Activated CD8-positive, alpha-beta T cell treated with anti-CD3 and anti-CD28 coated beads for 36 hours (primary cell): ENCODE measurements around the gene BICC1. TPM values are rescaled to one million over a fixed set of nuclear protein-coding genes. Genes with fewer than 3 reads are reported as not detected.

Experiments
- ATAC-seq: fragments of 200-7000 bp; cut with Tn5 transposase; one replicate; pipeline ENCODE4 v1.10.0; 2021; ENCODE audit warnings: mild to moderate bottlenecking, moderate library complexity
- CTCF ChIA-PET: fragments of 350-600 bp; sonication (Branson Sonifier 250); formaldehyde crosslinking; loops from one replicate; lab custom pipeline; 2021; ENCODE audit warnings: antibody characterized with exemption; lab: Charles Lee
- POLR2A ChIA-PET: fragments of 350-600 bp; sonication (Branson Sonifier 250); formaldehyde crosslinking; loops from one replicate; lab custom pipeline; 2021; ENCODE audit warnings: antibody characterized with exemption; lab: Charles Lee
- DNase-seq: peaks from one replicate; pipeline ENCODE4 v3.0.0-alpha.2; 2020
- H3K27ac Mint-ChIP-seq: one replicate; pipeline ENCODE4 v1.8.0; 2021; ENCODE audit warnings: mild to moderate bottlenecking, mixed read lengths
- H3K27me3 Mint-ChIP-seq: one replicate; pipeline ENCODE4 v1.8.0; 2021; ENCODE audit warnings: mixed read lengths
- H3K36me3 Mint-ChIP-seq: one replicate; pipeline ENCODE4 v1.8.0; 2021; ENCODE audit warnings: low read depth, mixed read lengths
- H3K4me1 Mint-ChIP-seq: one replicate; pipeline ENCODE4 v1.8.0; 2021; ENCODE audit warnings: low read depth, mixed read lengths
- H3K4me3 Mint-ChIP-seq: one replicate; pipeline ENCODE4 v1.8.0; 2021; ENCODE audit warnings: mild to moderate bottlenecking, moderate library complexity, mixed read lengths
- H3K9me3 Mint-ChIP-seq: one replicate; pipeline ENCODE4 v1.8.0; 2021; ENCODE audit warnings: mixed read lengths
- intact Hi-C: fragments of 100-400 bp; cut with micrococcal nuclease; formaldehyde crosslinking; loops from one replicate; pipeline ENCODE4 v1.10.0; 2022
- total RNA-seq, 2 experiments: library from RNA; stranded (reverse); gene quantifications; one replicate each; pipeline ENCODE4 v1.2.3, GENCODE V29; 2021
- TF ChIP-seq, protein P1 (sequence below): fragments of 200-600 bp; IDR thresholded peaks from one replicate; pipeline ENCODE4 v1.8.0; 2022; ENCODE audit warnings: antibody characterized with exemption, mild to moderate bottlenecking

The BICC1 gene
- total RNA-seq, 2 experiments from 2014 or later, result not detected

DNA sequence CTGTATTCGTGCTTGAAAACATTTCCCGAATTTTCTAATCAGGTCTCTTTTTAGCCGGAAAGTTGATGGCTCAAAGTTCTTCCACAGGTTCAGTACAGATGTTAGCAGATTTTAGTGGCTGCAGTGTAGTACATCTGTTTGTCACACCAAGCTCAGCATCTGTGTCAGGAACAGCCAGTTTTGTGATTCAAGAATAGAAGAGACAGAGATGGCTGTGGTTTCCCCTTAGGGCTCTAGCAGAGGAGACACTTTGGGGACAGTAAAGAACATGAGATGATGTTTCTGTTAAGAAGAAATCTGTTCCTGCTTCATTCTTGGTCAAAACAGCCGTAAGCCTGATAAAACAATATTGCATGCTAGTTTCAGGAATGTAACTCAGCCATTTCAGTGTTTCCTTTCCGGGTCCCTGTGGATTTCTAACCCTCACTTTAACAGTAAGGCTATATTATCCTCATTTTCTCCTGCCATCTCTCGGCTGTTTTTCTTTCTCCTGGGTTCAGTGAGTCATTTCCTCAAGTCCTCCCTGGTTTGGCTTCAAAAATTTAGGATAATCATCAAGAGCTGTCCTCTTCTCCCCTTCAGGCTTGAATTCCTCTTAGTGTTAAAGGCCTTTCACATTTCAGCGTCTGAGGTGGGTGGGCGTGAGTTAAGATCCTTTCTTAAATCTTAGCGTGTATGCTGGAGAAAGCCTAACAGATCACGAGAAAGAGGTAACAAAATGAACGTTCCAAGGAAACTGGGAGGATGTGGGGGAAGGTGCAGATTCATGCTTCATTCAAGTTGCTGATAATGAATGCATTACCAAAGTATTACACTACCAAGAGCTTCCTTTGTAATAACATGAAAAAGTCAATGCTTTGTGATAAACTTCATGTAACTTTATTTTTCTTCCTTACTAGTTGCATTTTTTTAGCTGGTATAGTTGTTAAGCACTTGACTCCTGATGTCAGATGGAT lies 37.1 kb upstream of the BICC1 start:
- peaks cover 9% of the 10 kb centered on the region for H3K27me3 Mint-ChIP-seq
- no peaks in the 10 kb centered on the region for H3K36me3 Mint-ChIP-seq
- H3K4me3 Mint-ChIP-seq, result no peak overlapping the region
- TF ChIP-seq, protein P1, sequence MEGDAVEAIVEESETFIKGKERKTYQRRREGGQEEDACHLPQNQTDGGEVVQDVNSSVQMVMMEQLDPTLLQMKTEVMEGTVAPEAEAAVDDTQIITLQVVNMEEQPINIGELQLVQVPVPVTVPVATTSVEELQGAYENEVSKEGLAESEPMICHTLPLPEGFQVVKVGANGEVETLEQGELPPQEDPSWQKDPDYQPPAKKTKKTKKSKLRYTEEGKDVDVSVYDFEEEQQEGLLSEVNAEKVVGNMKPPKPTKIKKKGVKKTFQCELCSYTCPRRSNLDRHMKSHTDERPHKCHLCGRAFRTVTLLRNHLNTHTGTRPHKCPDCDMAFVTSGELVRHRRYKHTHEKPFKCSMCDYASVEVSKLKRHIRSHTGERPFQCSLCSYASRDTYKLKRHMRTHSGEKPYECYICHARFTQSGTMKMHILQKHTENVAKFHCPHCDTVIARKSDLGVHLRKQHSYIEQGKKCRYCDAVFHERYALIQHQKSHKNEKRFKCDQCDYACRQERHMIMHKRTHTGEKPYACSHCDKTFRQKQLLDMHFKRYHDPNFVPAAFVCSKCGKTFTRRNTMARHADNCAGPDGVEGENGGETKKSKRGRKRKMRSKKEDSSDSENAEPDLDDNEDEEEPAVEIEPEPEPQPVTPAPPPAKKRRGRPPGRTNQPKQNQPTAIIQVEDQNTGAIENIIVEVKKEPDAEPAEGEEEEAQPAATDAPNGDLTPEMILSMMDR, result no peak
- ATAC-seq, result no peak
- no peak overlapping the region for H3K27ac Mint-ChIP-seq
- POLR2A ChIA-PET, result no interaction called here
- peaks cover 2% of the 10 kb centered on the region for H3K4me1 Mint-ChIP-seq
- CTCF ChIA-PET, result no interaction called here
- intact Hi-C loops, result no loop called here
- DNase-seq, result no peak
- H3K9me3 Mint-ChIP-seq, result no peaks in the 10 kb centered on the region

DNA sequence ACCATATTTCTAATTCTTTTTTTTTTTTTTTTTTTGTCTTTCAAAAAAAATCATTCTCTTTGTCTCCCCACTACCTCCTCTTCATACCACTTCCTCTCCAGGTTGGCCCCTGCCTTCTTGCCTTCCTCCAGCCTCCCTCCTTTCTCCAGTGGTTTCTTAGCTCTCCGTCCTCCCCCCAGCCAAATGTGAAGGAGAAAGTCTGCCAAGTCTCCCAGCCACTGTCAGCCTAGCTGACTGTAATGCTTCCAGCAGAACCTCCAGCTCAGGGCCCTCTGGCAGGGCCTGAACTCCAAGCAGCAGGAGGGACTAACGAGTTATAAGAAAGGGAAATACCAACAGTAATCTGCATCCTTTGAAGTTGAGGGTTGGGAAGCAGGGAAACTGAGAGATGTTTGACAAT lies 35.5 kb upstream of the BICC1 start:
- TF ChIP-seq, protein P1, result no peak
- H3K36me3 Mint-ChIP-seq, result no peaks in the 10 kb centered on the region
- DNase-seq, result no peak
- no peaks in the 10 kb centered on the region for H3K9me3 Mint-ChIP-seq
- intact Hi-C loops, result no loop called here
- no peak for ATAC-seq
- H3K27ac Mint-ChIP-seq, result no peak overlapping the region
- CTCF ChIA-PET, result no interaction called here
- H3K4me3 Mint-ChIP-seq, result no peak overlapping the region
- peaks cover 2% of the 10 kb centered on the region for H3K4me1 Mint-ChIP-seq
- peaks cover 5% of the 10 kb centered on the region for H3K27me3 Mint-ChIP-seq
- POLR2A ChIA-PET, result interaction anchor here (0.9 kb wide), 1 partner anchor 409 kb away, joined by 3 read pairs; no protein-coding TSS in a partner anchor

DNA sequence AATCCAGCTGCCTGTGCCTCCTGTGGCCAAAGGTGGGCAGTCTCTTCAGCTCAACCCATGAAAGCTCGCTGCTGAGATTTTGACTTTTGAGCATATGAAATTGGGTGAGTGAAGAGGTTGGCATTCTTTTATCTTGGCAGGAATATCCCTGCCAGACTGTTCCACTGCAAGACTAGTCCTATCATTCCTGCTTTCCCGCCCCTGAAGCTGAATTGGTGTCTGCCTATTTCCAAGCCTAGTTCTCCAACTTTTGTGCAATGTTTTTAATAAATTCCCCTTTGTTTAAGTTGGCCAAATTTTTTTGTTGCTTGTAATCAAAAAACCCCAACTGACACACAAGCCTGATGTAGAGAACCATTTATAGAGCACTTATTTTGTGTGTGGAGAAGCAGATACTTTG lies 34.8 kb upstream of the BICC1 start:
- Mint-ChIP-seq H3K9me3 (no peaks in the 10 kb centered on the region), H3K36me3 (no peaks in the 10 kb centered on the region), H3K27ac (no peak overlapping the region), H3K27me3 (peaks cover 5% of the 10 kb centered on the region), H3K4me1 (peaks cover 2% of the 10 kb centered on the region), H3K4me3 (no peak overlapping the region)
- TF ChIP-seq, protein P1, result no peak
- ChIA-PET CTCF (no interaction called here), POLR2A (no interaction called here)
- intact Hi-C loops, result no loop called here
- no peak for ATAC-seq
- DNase-seq, result no peak

DNA sequence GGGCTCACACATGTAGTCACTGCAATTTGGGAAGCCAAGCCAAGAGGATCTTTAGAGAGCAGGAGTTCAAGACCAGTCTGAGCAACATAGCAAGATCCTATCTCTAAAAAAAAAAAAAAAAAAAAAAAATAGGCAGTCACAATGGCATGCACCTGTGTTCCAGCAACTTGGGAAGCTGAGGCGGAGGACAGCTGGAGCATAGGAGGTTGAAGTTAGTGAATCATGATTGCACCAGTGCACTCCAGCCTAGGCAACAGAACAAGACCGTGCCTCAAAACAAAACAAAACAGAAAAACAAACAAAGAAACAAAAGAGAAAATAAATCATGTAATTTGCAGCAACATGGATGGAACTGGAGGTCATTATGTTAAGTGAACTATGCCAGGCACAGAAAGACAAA lies 33.6 kb upstream of the BICC1 start:
- no peak overlapping the region for H3K27ac Mint-ChIP-seq
- H3K9me3 Mint-ChIP-seq, result no peaks in the 10 kb centered on the region
- no peaks in the 10 kb centered on the region for H3K36me3 Mint-ChIP-seq
- H3K4me3 Mint-ChIP-seq, result no peak overlapping the region
- H3K4me1 Mint-ChIP-seq, result peaks cover 2% of the 10 kb centered on the region
- ChIA-PET POLR2A (no interaction called here), CTCF (no interaction called here)
- DNase-seq (no peak), ATAC-seq (no peak)
- TF ChIP-seq, protein P1, result no peak
- intact Hi-C loops, result no loop called here
- H3K27me3 Mint-ChIP-seq, result peaks cover 7% of the 10 kb centered on the region

DNA sequence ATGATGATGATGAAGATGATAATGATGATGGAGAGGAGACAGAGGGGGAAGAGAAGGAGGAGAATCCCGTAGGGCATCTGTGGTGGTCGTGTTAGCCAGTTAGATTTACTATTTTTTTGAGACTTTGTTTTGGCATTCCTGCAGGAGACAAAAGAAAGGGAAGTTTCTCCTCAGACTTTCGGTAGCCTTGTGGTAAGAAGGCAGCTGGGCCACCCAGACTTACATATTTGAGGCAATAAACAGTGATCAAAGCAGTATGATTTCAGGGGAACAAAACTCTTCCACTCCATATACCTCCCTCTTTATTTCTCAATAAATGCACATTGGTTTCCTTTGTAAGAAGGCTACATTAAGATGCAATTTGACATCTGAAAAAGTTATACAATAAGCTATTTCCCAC lies 32.4 kb upstream of the BICC1 start:
- H3K27ac Mint-ChIP-seq, result no peak overlapping the region
- TF ChIP-seq, protein P1, result no peak
- ATAC-seq (no peak), DNase-seq (no peak)
- no peaks in the 10 kb centered on the region for H3K9me3 Mint-ChIP-seq
- no peaks in the 10 kb centered on the region for H3K36me3 Mint-ChIP-seq
- POLR2A ChIA-PET, result no interaction called here
- CTCF ChIA-PET, result no interaction called here
- peaks cover 2% of the 10 kb centered on the region for H3K4me1 Mint-ChIP-seq
- H3K4me3 Mint-ChIP-seq, result no peak overlapping the region
- H3K27me3 Mint-ChIP-seq, result peaks cover 7% of the 10 kb centered on the region
- intact Hi-C loops, result no loop called here
